Keratinocyte (primary cell): ENCODE data around the gene VCAN. TPM values are rescaled to one million over a fixed set of nuclear protein-coding genes. Genes with fewer than 3 reads are reported as not detected.

Experiments used
- DNase-seq: peaks from one replicate; pipeline ENCODE4 v3.0.0-alpha.2; 2011; ENCODE audit warnings: low read depth, missing footprints, low spot score
- FAIRE-seq: peaks from 2 replicates; lab custom pipeline; 2011; peaks lifted over from hg19 to GRCh38; lab: Jason Lieb, UNC
- H2AFZ ChIP-seq: 2 replicates; pipeline ENCODE4 v1.6.0; 2012; ENCODE audit warnings: low read length, control low read depth, inconsistent platforms; ENCODE audit not compliant: control insufficient read depth
- H3K27ac ChIP-seq: 2 replicates; pipeline ENCODE4 v1.5.1; 2011; ENCODE audit warnings: low read length; ENCODE audit not compliant: control insufficient read depth, insufficient read depth
- H3K27me3 ChIP-seq: 3 replicates; pipeline ENCODE4 v1.6.0; 2011; ENCODE audit warnings: low read length; ENCODE audit not compliant: control insufficient read depth, insufficient read depth; ENCODE audit errors: extremely low read depth
- H3K36me3 ChIP-seq, 2 experiments: 2 replicates in 1 of 2; 3 replicates in 1 of 2; pipeline ENCODE4 v1.5.1; 2011; ENCODE audit warnings: low read length in 2 of 2, mild to moderate bottlenecking in 1 of 2; ENCODE audit not compliant: control insufficient read depth in 2 of 2, insufficient read depth in 2 of 2; ENCODE audit errors: extremely low read depth in 1 of 2
- H3K4me1 ChIP-seq: 3 replicates; pipeline ENCODE4 v1.5.1; 2011; ENCODE audit warnings: low read length; ENCODE audit not compliant: control insufficient read depth, insufficient read depth; ENCODE audit errors: extremely low read depth
- H3K4me2 ChIP-seq: 3 replicates; pipeline ENCODE4 v1.6.0; 2011; ENCODE audit warnings: low read depth, low read length; ENCODE audit not compliant: control insufficient read depth, insufficient read depth; ENCODE audit errors: extremely low read depth
- H3K4me3 ChIP-seq, 3 experiments: fragments of 200-600 bp in 1 of 3; sonication (generic) in 1 of 3; 2 replicates in 2 of 3; 3 replicates in 1 of 3; pipeline ENCODE4 v1.5.1; 2011 to 2016; ENCODE audit warnings: low read length in 3 of 3, mild to moderate bottlenecking in 3 of 3, control low read depth in 2 of 3, inconsistent platforms in 1 of 3, low read depth in 1 of 3, mixed read lengths in 1 of 3, mixed run types in 1 of 3, moderate library complexity in 1 of 3; ENCODE audit not compliant: control insufficient read depth in 2 of 3, insufficient read depth in 2 of 3; ENCODE audit errors: extremely low read depth in 1 of 3
- H3K79me2 ChIP-seq: 2 replicates; pipeline ENCODE4 v1.6.0; 2012; ENCODE audit warnings: low read length; ENCODE audit not compliant: control insufficient read depth, insufficient read depth
- H3K9ac ChIP-seq: 3 replicates; pipeline ENCODE4 v1.6.0; 2011; ENCODE audit warnings: low read length; ENCODE audit not compliant: control insufficient read depth, insufficient read depth; ENCODE audit errors: extremely low read depth
- H3K9me1 ChIP-seq: 3 replicates; pipeline ENCODE4 v1.6.0; 2011; ENCODE audit warnings: low read length; ENCODE audit not compliant: control insufficient read depth, insufficient read depth; ENCODE audit errors: extremely low read depth
- H3K9me3 ChIP-seq: 2 replicates; pipeline ENCODE4 v1.5.1; 2012; ENCODE audit warnings: low read depth, low read length; ENCODE audit not compliant: control insufficient read depth
- H4K20me1 ChIP-seq: 3 replicates; pipeline ENCODE4 v1.6.0; 2011; ENCODE audit warnings: low read length; ENCODE audit not compliant: control insufficient read depth, insufficient read depth; ENCODE audit errors: extremely low read depth
- EZH2 ChIP-seq: IDR thresholded peaks from one replicate; pipeline ENCODE4 v1.6.1; 2012; ENCODE audit warnings: inconsistent platforms, mild to moderate bottlenecking, low read length, moderate library complexity
- dilution Hi-C: fragments of 300-500 bp; cut with MboI; formaldehyde crosslinking; loops from one replicate; pipeline ENCODE4 v1.7.0; 2020; ENCODE audit warnings: low sequenced_read_pairs; ENCODE audit not compliant: extremely low pct_ligation_motif_present
- polyA plus RNA-seq, 5 experiments: library from polyadenylated mRNA; depleted of rRNA in 3 of 5; stranded (reverse) in 3 of 5; stranded (forward) in 1 of 5; unstranded in 1 of 5; fragments of >200 nt; gene quantifications; 1 replicate in 1 of 5; 2 replicates in 3 of 5; 3 replicates in 1 of 5; pipeline versions ENCODE4 v1.2.1 to v1.2.3, GENCODE V29; 2011 to 2012; ENCODE audit warnings: missing spikeins in 2 of 5, low read depth in 1 of 5, low replicate concordance in 1 of 5
- TF ChIP-seq, protein P1 (sequence below), 3 experiments: IDR thresholded peaks in 1 of 3; conservative IDR thresholded peaks in 1 of 3; optimal IDR thresholded peaks in 1 of 3; 2 replicates in 2 of 3; 3 replicates in 1 of 3; pipeline versions ENCODE3 to v1.5.1; 2011; ENCODE audit warnings: low read length in 3 of 3, mild to moderate bottlenecking in 3 of 3, moderate library complexity in 2 of 3, control low read depth in 1 of 3, inconsistent platforms in 1 of 3; ENCODE audit not compliant: insufficient read depth in 2 of 3; ENCODE audit errors: extremely low read depth in 1 of 3

VCAN gene
- polyA plus RNA-seq, 1 donor (not counting 4 experiments of a cell fraction or from before 2014, with no cell fraction given): 1.9 TPM

GRCh38 chr5:83475935-83476814 is 4.6 kb downstream of the VCAN start:
- Histone ChIP-seq H3K27ac (no peak overlapping the region), H3K9ac (no peak overlapping the region), H4K20me1 (no peaks in the 10 kb centered on the region), H3K4me3 (no peak overlapping the region), H3K36me3 (no peaks in the 10 kb centered on the region), H3K9me3 (no peaks in the 10 kb centered on the region), H3K79me2 (no peaks in the 10 kb centered on the region), H3K4me1 (peaks cover 41% of the 10 kb centered on the region), H3K27me3 (peaks cover 21% of the 10 kb centered on the region), H3K9me1 (no peaks in the 10 kb centered on the region), H3K4me2 (peak overlapping the region; percentile 95), H2AFZ (no peak overlapping the region)
- dilution Hi-C loops: no loop called here
- FAIRE-seq (peak; percentile 41), DNase-seq (no peak)
- TF ChIP-seq, protein P1, sequence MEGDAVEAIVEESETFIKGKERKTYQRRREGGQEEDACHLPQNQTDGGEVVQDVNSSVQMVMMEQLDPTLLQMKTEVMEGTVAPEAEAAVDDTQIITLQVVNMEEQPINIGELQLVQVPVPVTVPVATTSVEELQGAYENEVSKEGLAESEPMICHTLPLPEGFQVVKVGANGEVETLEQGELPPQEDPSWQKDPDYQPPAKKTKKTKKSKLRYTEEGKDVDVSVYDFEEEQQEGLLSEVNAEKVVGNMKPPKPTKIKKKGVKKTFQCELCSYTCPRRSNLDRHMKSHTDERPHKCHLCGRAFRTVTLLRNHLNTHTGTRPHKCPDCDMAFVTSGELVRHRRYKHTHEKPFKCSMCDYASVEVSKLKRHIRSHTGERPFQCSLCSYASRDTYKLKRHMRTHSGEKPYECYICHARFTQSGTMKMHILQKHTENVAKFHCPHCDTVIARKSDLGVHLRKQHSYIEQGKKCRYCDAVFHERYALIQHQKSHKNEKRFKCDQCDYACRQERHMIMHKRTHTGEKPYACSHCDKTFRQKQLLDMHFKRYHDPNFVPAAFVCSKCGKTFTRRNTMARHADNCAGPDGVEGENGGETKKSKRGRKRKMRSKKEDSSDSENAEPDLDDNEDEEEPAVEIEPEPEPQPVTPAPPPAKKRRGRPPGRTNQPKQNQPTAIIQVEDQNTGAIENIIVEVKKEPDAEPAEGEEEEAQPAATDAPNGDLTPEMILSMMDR (optimal IDR thresholded peaks at IDR 0.05 in 1 of 3, IDR thresholded peaks at IDR 0.05 in 1 of 3, conservative IDR thresholded peaks at IDR 0.05 in 1 of 3; ENCODE audit: extremely low read depth in 1 of 3, insufficient read depth in 2 of 3, low read length in 3 of 3): no peak
- no peak for TF ChIP-seq EZH2

DNA sequence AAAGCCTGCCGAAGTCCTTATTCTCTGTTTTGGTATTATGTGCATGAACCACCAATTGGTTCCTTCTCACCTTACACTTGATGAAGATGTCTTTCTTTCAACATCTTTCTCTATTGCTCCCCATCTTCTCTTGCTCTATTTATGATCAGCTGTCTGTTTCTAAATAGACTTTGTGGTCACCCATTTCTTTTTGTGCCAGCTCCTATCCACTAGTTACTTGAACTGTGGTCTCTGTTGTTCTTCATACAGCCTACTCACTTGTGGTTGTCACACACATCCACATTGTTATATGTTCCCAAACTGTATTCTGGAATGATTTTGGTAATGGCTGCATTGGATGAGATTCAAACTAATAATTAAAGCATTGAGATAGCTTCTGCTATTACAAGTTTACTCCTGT is 11.4 kb downstream of the VCAN start:
- Histone ChIP-seq H4K20me1 (no peaks in the 10 kb centered on the region), H3K79me2 (no peaks in the 10 kb centered on the region)

More for the DNA sequence above, 11.4 kb downstream of the VCAN start:
- H3K27me3 ChIP-seq: no peaks in the 10 kb centered on the region
- H3K4me3 ChIP-seq: no peak overlapping the region
- H3K9me1 ChIP-seq: no peaks in the 10 kb centered on the region
- FAIRE-seq: no peak
- H3K9ac ChIP-seq: no peak overlapping the region
- no peak overlapping the region for H3K27ac ChIP-seq
- H3K36me3 ChIP-seq: no peaks in the 10 kb centered on the region
- H3K4me2 ChIP-seq: no peak overlapping the region
- TF ChIP-seq, protein P1 (optimal IDR thresholded peaks at IDR 0.05 in 1 of 3, IDR thresholded peaks at IDR 0.05 in 1 of 3, conservative IDR thresholded peaks at IDR 0.05 in 1 of 3; ENCODE audit: extremely low read depth in 1 of 3, insufficient read depth in 2 of 3, low read length in 3 of 3): no peak
- no peak for TF ChIP-seq EZH2
- no peak overlapping the region for H2AFZ ChIP-seq
- DNase-seq: no peak
- no peaks in the 10 kb centered on the region for H3K9me3 ChIP-seq
- no peaks in the 10 kb centered on the region for H3K4me1 ChIP-seq
- dilution Hi-C loops: no loop called here
